Measurements from ENCODE around the gene ALKBH3. TPM values are rescaled to one million over a fixed set of nuclear protein-coding genes. Genes with fewer than 3 reads are reported as not detected.

ALKBH3 gene
- total and polyA plus RNA-seq, 2 of the 13 experiments (the other 11 are each of a cell fraction or from before 2014, with no cell fraction given) = 17.8 to 36.1 TPM

GRCh38 chr11:43874738-43875137, 5.9 kb upstream of the ALKBH3 start:
- ChIA-PET CTCF (ENCODE audit: low intra/inter-chr PET ratio, low total read pairs) (no interaction called here), POLR2A (no interaction called here)
- ATAC-seq (no peak), DNase-seq (ENCODE audit: low spot score) (no peak), FAIRE-seq (no peak)
- in situ Hi-C loops (cut with HindIII; ENCODE audit: extremely low pct_ligation_motif_present, low pct_unique_long_range_greater_than_20kb) = no loop called here
- Histone ChIP-seq H2AFZ (ENCODE audit: low read length) (no peak overlapping the region), H3K4me3 (replicated peaks in 1 of 3; ENCODE audit: insufficient read depth in 1 of 3, low read depth in 2 of 3, low read length in 3 of 3) (no peak overlapping the region), H3K9ac (ENCODE audit: insufficient read depth, low read depth, low read length) (no peak overlapping the region), H3K27me3 (ENCODE audit: control insufficient read depth in 1 of 2, insufficient read depth in 2 of 2, low read length in 2 of 2) (peaks cover 0 to 6% of the 10 kb centered on the region in 2 experiments; a peak in 2 of 5 replicates), H3K4me2 (ENCODE audit: low read depth, low read length) (no peak overlapping the region), H3K79me2 (ENCODE audit: insufficient read depth, low read length) (no peaks in the 10 kb centered on the region), H3K9me3 (ENCODE audit: low read length) (no peaks in the 10 kb centered on the region), H3K36me3 (replicated peaks in 1 of 2; ENCODE audit: control insufficient read depth in 1 of 2, insufficient read depth in 2 of 2, low read length in 2 of 2) (no peaks in the 10 kb centered on the region), H3K27ac (ENCODE audit: extremely low read length, insufficient read depth, low read length) (no peak overlapping the region), H4K20me1 (ENCODE audit: insufficient read depth, low read length) (no peaks in the 10 kb centered on the region), H3K4me1 (ENCODE audit: insufficient read depth, low read length) (no peaks in the 10 kb centered on the region)
- intact Hi-C loops (cut with micrococcal nuclease; ENCODE audit: unreplicated experiment) = no loop called here
- 38% methylated on average over 1 of the region's 1 CpG for WGBS (ENCODE audit: low lambda C conversion rate)
- no TSS peak for BruUV-seq (replicated peaks)
- TF ChIP-seq, protein P1, sequence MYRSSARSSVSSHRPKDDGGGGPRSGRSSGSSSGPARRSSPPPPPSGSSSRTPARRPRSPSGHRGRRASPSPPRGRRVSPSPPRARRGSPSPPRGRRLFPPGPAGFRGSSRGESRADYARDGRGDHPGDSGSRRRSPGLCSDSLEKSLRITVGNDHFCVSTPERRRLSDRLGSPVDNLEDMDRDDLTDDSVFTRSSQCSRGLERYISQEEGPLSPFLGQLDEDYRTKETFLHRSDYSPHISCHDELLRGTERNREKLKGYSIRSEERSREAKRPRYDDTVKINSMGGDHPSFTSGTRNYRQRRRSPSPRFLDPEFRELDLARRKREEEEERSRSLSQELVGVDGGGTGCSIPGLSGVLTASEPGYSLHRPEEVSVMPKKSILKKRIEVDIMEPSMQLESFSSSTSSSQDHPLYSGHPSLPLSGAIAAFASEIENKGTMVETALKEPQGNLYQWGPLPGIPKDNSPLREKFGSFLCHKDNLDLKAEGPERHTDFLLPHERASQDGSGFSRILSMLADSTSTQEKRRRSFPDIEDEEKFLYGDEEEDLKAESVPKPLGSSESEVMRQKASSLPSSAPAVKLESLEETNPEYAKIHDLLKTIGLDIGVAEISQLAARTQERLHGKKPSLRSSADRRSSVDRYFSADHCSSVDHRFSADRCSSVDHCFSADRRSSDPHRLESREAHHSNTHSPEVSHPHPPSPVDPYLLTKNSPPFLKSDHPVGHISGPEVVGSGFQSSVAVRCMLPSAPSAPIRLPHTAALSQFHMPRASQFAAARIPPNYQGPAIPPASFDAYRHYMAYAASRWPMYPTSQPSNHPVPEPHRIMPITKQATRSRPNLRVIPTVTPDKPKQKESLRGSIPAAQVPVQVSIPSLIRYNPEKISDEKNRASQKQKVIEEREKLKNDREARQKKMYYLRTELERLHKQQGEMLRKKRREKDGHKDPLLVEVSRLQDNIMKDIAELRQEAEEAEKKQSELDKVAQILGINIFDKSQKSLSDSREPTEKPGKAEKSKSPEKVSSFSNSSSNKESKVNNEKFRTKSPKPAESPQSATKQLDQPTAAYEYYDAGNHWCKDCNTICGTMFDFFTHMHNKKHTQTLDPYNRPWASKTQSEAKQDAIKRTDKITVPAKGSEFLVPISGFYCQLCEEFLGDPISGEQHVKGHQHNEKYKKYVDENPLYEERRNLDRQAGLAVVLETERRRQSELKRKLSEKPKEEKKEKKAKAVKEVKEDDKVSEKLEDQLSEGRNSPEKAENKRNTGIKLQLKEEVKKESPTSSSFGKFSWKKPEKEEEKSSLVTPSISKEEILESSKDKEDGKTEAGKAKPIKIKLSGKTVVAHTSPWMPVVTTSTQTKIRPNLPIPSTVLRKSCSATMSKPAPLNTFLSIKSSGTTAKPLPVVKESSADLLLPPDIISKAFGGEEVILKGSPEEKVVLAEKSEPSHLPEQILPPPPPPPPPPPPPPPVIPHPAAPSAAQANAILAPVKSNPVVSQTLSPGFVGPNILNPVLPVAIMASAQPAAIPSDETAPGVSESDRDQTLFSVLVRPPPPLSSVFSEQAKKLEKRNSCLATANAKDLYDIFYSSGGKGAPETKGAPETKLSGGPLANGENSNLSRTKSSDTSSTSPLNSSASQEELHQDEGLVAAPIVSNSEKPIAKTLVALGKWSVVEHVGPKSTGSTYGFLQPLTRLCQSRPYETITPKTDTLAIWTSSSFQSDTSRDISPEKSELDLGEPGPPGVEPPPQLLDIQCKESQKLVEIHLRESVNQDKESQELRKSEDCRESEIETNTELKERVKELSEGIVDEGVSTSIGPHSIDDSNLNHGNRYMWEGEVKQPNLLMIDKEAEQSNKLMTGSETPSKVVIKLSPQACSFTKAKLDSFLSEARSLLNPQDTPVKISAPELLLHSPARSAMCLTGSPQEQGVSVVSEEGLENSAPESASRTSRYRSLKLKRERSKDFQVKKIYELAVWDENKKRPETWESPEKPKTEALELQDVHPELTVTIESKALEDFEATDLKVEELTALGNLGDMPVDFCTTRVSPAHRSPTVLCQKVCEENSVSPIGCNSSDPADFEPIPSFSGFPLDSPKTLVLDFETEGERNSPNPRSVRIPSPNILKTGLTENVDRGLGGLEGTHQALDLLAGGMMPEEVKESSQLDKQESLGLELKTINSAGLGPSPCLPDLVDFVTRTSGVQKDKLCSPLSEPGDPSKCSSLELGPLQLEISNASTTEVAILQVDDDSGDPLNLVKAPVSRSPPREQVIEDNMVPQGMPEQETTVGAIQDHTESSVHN (CRISPR knock-in tag; IDR thresholded peaks at IDR 0.05) = no peak
- TF ChIP-seq FOXA3 (CRISPR knock-in tag; IDR thresholded peaks at IDR 0.05) = no peak
- TF ChIP-seq ZNF782 (CRISPR knock-in tag; IDR thresholded peaks at IDR 0.05; ENCODE audit: borderline replicate concordance) = no peak
- TF ChIP-seq, protein P2, sequence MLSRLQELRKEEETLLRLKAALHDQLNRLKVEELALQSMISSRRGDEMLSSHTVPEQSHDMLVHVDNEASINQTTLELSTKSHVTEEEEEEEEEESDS (CRISPR knock-in tag; IDR thresholded peaks at IDR 0.05; ENCODE audit: borderline replicate concordance) = no peak
- TF ChIP-seq, protein P3, sequence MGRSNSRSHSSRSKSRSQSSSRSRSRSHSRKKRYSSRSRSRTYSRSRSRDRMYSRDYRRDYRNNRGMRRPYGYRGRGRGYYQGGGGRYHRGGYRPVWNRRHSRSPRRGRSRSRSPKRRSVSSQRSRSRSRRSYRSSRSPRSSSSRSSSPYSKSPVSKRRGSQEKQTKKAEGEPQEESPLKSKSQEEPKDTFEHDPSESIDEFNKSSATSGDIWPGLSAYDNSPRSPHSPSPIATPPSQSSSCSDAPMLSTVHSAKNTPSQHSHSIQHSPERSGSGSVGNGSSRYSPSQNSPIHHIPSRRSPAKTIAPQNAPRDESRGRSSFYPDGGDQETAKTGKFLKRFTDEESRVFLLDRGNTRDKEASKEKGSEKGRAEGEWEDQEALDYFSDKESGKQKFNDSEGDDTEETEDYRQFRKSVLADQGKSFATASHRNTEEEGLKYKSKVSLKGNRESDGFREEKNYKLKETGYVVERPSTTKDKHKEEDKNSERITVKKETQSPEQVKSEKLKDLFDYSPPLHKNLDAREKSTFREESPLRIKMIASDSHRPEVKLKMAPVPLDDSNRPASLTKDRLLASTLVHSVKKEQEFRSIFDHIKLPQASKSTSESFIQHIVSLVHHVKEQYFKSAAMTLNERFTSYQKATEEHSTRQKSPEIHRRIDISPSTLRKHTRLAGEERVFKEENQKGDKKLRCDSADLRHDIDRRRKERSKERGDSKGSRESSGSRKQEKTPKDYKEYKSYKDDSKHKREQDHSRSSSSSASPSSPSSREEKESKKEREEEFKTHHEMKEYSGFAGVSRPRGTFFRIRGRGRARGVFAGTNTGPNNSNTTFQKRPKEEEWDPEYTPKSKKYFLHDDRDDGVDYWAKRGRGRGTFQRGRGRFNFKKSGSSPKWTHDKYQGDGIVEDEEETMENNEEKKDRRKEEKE (IDR thresholded peaks at IDR 0.05) = no peak
- TF ChIP-seq, protein P4, sequence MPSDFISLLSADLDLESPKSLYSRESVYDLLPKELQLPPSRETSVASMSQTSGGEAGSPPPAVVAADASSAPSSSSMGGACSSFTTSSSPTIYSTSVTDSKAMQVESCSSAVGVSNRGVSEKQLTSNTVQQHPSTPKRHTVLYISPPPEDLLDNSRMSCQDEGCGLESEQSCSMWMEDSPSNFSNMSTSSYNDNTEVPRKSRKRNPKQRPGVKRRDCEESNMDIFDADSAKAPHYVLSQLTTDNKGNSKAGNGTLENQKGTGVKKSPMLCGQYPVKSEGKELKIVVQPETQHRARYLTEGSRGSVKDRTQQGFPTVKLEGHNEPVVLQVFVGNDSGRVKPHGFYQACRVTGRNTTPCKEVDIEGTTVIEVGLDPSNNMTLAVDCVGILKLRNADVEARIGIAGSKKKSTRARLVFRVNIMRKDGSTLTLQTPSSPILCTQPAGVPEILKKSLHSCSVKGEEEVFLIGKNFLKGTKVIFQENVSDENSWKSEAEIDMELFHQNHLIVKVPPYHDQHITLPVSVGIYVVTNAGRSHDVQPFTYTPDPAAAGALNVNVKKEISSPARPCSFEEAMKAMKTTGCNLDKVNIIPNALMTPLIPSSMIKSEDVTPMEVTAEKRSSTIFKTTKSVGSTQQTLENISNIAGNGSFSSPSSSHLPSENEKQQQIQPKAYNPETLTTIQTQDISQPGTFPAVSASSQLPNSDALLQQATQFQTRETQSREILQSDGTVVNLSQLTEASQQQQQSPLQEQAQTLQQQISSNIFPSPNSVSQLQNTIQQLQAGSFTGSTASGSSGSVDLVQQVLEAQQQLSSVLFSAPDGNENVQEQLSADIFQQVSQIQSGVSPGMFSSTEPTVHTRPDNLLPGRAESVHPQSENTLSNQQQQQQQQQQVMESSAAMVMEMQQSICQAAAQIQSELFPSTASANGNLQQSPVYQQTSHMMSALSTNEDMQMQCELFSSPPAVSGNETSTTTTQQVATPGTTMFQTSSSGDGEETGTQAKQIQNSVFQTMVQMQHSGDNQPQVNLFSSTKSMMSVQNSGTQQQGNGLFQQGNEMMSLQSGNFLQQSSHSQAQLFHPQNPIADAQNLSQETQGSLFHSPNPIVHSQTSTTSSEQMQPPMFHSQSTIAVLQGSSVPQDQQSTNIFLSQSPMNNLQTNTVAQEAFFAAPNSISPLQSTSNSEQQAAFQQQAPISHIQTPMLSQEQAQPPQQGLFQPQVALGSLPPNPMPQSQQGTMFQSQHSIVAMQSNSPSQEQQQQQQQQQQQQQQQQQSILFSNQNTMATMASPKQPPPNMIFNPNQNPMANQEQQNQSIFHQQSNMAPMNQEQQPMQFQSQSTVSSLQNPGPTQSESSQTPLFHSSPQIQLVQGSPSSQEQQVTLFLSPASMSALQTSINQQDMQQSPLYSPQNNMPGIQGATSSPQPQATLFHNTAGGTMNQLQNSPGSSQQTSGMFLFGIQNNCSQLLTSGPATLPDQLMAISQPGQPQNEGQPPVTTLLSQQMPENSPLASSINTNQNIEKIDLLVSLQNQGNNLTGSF (CRISPR knock-in tag; IDR thresholded peaks at IDR 0.05) = no peak
